Inflammatory macrophage treated with lipopolysaccharide for 4 hours (primary cell): ENCODE results near the gene B3GNT8.
"Not testable (repeated sequence)": the region's sequence is repeated elsewhere in the genome, so short reads cannot be mapped to it uniquely, and the experiment has no call there.

Experiments
- DNase-seq: peaks from one replicate; pipeline ENCODE4 v3.0.0-alpha.2; 2020

B3GNT8 gene

DNA sequence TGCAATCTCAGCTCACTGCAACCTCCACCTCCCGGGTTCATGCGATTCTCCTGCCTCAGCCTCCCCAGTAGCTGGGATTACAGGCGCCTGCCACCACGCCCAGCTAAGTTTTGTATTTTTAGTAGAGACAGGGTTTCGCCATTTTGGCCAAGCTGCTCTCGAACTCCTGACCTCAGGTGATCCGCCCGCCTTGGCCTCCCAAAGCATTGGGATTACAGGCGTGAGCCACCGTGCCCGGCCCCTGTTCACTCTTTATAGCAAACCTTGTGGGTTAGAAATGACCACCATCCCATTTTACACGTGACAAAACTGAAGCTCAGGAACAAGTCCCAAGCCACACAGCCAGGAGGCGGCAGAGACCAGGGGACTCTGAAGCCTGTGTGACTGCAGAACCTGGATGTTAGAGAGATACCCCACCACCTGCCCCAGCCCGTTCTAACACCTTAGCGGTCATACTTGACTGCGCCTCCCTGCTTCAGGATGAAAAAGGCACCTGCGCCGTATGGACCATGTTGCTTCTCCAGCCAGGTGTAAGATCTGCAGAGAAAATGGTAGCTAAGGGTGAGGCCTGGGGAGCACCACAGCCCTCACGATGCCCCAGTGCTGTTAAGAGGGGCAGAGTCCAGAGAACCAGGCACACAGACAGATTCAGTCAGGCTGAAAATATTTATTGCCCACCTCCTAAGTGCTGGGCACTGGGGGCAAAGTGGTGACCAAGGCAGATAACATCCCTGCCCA is 8.9 kb upstream of the B3GNT8 start:
- no peak for DNase-seq

DNA sequence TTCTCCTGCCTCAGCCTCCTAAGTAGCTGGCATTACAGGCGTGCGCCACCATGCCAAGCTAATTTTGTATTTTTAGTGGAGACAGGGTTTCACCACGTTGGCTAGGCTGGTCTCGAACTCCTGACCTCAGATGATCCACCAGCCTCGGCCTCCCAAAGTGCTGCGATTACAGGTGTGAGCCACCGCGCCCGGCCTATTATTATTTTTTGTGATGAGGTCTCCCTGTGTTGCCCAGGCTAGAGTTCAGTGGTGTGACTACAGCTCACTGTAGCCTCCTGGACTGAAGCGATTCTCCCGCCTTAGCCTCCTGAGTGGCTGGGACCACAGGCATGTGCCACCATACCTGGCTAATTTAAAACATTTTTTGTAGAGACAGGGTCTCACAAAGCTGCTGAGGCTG is 8.2 kb upstream of the B3GNT8 start:
- DNase-seq, result not testable (repeated sequence)

DNA sequence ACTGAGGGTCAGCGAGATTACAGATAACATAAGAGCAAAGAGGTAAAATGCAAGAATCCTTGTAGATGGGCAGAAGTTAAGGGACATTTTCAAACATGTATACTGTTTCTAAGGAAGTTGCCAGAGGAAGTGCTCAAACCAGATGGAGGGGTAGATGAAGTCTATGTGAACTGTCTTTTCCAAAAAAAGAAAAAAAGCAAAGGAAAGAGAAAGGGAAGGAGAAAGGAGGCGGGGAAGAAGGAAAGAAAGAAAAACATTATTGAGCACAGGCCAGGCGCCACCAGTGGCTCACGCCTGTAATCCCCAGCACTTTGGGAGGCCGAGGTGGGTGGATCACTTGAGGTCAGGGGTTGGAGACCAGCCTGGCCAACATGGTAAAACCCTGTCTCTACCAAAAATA is 7.3 kb upstream of the B3GNT8 start:
- DNase-seq, result no peak

DNA sequence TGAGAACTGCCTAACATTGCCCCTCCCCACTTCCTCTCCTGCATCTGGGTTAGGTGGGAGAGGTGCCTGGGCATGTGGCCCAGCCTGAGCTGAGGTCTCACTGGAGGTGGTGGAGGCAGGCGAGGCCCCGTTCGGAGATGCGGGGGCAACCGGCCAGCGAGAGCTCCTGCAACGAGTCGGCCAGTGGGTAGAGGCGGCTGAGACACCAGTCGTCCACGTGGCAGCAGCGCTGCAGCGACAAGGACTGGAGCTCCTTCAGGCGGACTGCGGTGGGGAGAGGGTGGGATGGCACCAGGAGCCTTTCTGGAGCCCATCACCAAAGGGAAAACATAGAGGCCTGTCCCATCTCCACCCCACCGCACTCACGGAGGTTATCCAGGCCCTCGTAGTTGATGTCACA is 6.0 kb upstream of the B3GNT8 start:
- DNase-seq, result no peak

DNA sequence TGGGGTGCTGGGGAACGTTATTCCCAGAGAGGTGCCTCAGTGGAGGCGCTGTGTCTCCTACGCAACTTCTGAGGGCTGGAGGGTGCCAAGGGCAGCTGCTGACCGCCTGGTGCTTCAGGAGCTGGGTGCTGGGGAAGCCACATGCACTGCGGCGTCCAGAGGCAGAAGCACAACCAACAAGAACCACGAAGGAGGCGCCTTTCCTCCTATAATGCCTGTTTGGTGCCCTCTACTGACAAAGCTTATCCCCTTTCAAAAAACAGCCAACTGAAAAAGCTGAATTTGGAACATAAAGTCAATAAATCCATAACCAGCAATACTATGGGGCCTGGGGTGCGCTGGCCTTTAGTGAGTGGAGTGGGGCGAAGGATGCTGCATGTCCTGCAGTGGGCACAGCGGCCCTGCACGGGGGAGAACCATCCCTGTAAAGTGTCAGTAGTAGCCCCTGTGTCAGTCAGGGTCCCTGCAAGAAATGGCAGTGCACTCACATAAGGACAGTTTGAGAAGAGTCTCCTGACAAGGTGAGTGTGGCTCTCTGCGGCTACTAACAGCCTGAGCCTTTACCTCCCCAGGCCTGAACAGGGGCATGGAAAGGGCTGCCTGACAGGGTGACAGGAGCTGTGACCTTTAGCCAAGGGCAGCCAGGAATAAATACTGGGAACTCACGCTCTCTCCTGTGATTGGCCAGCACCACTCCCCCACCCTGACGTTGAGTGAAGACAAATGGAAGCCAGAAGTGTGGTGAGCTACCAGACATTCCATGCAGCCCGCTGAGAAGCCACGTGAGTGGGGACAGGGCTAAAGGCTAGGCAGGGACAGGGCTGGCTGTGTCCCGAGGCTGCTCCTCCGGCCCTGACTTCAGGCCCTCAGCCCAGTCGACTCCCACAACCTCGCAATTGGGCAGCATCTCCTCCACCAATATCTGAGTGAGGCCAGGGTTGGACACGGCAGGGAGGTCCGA is 4.5 kb upstream of the B3GNT8 start:
- DNase-seq, result peak; percentile 67

DNA sequence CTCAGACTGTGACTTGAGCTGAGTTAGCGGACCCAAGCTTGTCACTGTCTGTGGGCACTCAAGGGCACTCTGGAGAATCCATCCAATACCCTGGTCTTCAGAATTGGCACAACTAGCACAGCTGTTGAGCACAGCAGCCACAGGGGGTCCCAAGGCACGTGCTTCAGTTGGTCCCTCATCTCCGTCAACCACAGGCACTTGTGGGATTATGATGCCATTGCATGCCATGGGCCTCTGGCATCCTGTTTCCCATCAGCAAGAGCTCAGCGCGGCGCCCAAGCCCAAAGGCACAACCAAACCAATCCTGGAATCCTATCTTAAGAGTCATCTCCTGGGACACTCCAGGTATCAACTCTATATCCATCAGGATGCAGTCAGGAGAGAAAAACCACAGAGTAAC is 3.7 kb upstream of the B3GNT8 start:
- no peak for DNase-seq

DNA sequence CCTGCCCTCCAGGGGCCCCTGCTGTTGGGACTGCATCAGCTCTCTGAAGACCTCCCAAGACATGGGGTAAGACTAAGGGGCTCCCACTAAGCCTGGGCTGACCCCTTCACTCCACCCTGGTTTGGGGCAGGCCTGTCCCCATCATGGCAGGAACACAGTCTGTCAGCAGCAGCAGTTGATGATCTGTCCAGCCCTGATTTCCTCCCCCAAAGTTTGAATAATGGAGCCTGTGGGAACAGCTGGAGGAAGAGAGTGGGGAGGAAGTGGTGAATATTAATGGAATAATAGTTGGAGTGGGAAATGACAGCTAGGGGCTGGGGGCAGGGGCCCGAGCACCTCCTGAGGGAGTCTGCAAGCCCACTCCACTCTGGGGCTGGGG is 1.3 kb upstream of the B3GNT8 start:
- no peak for DNase-seq

DNA sequence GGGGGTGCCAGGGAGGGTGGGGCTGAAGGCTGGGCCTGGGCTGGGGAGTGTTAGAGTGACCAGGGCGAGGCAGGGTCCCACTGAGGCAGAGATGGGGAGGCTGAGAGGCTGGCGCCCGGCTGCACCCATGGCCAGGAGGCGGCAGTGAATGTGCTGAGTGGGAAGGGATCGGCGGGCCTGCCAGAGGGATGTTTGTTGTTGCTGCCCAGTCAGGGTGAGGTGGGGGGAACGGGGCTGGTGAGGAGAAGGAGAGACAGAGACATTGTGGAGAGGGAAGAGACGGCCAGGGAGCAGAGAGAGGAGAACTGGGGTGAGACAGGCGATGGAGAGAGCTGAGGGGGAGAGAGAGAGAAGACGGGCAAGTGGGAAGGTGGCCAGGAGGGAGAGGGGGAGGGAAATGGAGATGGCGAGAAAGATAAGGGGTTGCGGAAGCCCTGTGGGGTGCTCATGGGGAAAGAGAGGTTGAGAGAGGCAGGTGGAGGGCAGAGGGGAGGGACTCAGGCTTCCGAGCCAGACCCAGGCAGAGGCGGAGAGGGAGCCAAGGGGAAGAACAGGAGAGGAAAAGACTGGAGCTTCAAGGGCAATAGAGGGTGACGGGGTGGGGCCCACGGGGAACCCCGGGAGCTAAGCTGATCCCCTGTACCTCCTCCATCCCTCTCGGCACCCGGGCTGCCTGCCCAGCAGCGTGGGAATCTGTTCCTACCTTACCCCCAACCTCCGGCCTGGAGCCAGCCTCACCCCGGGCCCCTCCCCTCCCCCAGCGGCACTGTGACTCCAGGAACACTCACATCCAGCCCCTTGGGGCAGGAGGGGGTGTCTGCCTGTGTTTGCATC is 690 bp upstream of the B3GNT8 start:
- no peak for DNase-seq

DNA sequence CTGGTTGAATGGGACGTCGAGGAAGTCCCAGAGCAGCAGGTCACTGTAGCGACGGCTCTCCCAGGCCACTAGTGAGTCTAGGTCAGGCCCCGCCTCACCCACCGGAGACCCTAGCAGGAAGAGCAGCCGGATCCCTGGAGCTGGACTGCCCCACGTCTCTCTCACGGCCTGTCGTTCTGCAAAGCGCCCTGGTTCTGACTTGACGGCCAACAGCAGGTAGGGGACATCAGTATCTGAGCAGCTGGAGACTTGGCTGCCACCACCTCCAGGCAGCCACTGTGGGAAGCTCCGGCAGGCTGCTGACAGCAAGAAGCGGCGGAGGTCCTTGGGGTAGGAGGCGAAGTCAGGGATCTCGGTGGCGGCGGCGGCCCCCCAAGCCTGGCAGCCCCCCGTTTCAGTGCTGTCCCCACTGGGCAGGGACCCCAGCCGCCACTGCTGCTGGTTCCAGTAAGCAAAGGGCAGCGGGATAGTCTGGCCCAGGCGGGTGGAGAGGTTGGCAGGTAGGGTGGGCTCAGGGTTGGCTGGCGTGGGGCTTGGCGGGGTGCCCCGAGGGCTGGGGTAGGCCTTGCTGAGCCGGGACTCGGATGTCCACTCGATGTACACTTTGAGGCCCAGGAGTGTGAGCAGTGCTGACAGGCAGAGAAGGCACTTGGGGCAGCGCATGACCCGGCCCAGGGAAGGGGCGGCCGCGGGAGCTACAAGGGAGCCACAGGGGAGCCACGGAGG is 895 bp downstream of the B3GNT8 start:
- DNase-seq, result no peak

DNA sequence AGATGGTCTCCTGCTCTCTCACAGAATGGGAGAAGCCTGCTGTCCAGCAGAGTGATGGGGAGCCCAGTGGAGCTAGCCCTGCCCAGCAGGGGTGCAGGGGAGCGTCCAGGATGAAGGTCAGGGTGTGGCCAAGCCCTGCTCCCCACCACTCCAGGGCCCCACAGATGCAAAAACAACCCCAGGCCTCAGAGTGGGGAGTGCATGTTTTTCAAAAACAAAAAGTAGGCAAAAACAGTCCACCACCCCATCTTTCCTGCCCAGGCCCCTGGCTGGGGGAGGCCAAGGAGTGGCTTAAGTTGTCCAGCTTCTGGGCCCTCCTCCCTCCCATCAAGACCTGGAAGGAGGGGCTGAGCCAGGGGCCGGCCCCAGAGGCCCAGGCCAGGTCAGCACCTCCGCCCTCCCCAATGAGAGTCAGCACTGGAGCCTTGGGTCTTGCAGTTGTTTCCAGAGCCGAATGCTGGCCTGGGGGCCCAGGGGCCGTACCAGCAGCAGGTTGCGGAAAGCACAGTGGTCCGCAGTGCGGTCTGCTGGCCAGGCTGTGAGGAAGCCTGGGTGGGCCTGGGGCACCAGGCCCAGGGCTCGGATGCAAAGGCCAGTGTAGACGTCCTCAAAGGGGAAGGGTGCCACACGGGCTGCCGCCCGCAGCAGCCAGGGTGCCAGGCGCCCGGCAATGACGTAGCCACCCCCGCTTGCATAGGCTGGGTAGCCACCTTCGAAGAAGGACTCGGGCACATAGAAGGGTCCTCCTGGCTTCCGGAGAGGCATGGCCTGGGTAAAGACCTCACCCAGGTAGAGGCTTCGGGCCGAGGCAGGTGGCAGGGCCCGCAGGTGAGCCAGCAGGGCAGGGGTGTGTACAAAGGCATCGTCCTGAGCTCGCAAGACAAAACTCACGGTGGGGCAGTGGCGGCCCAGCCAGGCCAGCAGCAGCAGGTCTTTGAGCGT is 1.7 kb downstream of the B3GNT8 start:
- DNase-seq, result no peak

DNA sequence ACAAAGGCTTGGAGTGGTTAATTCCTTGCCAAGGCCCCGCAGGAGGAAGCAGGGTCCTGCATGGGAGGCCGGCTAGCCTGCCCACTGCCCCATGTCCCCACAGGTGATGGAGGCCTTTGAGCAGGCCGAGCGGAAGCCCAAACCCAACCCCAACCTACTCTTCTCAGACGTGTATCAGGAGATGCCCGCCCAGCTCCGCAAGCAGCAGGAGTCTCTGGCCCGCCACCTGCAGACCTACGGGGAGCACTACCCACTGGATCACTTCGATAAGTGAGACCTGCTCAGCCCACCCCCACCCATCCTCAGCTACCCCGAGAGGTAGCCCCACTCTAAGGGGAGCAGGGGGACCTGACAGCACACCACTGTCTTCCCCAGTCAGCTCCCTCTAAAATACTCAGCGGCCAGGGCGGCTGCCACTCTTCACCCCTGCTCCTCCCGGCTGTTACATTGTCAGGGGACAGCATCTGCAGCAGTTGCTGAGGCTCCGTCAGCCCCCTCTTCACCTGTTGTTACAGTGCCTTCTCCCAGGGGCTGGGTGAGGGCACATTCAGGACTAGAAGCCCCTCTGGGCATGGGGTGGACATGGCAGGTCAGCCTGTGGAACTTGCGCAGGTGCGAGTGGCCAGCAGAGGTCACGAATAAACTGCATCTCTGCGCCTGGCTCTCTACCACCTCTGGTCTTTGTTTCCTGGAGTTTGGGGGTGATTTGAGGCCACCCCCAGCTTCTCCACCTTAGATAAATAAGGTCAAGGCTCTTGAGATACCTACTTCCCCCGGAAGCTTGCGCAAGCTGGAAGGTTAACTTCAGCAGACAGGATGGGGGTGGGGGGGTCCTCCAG is 2.6 kb downstream of the B3GNT8 start:
- DNase-seq, result no peak

DNA sequence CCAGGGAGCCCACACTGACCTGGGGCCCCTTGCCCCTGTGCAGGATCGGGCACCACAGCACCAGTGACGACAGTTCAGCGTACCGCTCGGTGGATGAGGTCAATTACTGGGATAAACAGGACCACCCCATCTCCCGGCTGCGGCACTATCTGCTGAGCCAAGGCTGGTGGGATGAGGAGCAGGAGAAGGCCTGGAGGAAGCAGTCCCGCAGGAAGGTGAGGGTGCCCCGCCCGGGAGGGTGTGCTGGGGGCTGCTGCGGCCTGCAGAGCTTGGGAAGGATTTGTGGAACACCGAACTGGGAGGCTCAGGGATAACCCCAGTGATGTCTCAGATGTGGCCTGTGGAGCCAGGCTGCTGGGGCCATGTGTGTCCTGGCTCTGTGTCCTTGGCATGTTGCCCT is 4.2 kb downstream of the B3GNT8 start:
- DNase-seq, result no peak

DNA sequence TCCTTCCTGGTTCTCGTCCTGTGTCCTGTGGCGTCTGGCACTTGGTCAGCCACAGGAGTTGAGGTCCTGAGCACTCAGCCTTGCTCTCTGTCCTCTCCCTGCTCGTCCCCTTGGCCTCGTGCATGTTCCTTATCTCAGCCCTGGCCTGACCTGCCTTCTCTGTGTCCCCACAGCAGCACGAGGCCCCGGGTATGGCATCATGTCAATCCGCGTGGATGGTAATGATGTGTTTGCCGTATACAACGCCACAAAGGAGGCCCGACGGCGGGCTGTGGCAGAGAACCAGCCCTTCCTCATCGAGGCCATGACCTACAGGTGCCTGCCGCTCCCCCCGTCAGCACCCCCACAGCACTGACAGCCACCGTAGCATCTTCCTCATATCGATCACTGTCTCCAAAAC is 4.7 kb downstream of the B3GNT8 start:
- no peak for DNase-seq

DNA sequence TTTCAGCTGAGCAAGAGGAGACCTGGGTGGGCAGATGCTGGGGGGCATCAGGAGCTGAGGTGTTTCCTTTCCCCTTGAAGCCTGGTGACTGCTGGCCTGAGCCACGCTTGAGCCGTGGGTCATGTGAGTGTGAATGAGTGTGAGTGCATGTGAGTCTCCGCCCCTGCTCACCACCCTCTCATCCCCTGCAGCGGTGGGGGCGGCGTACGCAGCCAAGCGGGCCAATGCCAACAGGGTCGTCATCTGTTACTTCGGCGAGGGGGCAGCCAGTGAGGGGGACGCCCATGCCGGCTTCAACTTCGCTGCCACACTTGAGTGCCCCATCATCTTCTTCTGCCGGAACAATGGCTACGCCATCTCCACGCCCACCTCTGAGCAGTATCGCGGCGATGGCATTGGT is 5.2 kb downstream of the B3GNT8 start:
- no peak for DNase-seq

DNA sequence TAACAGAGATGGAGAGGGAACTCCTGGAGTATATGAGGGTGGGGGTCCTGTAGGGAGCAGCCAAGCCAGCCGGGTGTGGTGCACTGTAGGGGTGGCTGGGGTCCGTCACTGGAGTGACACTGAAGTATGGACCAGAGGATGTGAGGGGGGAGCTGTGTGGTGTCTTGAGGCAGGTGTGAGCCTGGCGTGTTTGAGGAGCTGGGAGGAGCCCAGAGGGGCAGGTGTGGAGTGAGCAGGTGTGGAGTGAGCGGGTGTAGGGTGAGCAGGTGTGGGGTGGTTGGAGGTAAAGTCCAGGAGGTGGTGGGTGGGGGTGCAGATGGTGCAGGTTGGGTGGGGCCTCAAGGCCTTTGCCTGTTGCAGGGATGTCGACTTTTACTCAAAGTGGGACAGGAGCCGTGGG is 5.9 kb downstream of the B3GNT8 start:
- no peak for DNase-seq

DNA sequence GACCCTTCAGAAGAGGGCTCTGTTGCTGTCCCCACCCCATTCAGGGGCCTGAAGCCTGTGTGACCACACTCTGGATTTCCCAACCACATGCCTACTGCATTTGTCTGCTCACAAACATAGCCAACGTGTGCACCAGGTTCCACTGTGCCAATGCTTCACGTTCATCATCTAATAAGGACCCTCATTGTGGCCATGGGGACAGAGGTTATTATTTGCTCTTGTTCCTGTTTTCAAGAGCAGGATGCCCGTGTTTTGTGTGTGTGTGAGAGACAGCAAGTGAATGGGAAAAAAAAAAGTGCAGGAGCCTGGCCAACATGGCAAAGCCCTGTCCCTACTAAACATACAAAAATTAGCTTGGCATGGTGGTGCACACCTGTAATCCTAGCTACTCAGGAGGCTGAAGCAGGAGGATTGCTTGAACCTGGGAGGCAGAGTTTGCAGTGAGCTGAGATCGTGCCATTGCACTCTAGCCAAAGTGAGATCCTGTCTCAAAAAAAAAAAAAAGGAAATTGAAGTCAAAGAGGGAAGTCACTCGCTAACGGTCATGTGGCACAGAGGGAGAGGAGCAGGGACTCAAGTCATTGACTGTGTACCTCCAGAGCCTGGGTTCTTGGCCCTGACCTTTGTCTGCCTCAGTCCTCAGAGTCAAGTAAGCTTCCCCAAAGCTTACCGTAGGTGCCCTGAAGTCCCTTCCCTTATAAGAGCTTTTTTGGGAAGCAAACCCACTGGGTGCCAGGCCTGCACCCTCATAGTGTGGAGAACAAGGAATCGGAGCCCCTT is 6.9 kb downstream of the B3GNT8 start:
- peak; percentile 78 for DNase-seq

DNA sequence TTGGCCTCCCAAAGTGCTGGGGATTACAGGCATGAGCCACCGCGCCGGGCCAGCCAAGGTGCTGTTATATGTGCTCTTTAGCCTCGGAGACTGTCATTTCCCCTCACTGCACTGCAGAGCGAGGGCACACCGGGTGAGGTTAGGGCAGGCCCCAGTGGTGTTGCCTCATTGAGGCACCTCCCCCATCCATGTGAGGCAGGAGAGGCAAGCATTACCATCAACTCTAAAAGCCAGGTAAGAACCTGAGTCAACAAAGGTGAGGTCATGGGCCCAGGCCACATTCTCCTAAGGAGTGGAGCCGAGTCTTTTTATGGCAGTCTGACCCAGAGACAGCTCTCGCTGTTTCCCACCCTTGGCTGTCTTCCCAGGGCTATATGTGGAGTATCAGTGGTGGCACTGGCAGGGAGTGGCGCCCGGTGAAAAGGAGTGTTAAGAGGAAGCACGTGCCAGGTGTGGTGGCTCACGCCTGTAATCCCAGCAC is 10.9 kb downstream of the B3GNT8 start:
- DNase-seq, result no peak

DNA sequence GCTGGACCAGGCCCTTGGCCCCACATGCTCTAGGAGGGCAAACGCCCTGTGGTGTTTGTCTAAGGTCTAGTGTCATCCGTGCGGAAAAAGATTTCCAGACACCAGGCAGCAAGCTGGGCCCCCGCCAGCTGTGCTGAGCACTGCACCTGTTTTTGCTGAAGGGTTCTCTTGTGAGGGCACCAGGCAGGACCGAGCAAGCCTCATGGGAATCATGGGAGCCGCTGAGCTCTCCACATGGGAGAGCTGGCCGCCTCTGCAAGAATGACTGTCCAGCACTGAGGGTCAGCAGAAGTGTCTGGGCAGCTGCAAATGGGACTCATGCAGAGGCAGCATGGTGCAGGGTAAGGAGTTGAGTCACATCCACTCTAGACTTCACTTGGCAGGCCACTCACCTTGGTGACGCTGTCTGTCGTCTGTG is 12.0 kb downstream of the B3GNT8 start:
- DNase-seq, result no peak

DNA sequence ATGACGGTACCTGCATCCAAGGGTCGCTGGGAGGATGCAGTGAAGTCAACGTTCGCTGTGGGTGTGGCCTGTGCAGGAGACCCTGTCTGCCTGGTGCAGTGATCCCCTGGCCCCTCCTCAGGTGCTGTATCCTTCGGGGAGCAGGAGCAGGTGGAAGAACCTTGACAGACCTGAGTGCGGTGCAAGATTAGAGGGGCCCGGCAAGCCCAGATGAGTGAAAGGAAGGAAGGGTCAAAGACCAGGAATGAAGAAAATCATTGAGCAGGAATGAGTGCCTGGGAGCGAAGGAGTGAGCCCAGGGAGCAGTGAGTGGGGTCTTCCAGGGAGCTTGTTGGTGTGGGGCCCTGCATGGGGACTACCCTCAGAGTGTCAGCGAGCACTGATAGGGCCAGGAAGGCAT is 12.7 kb downstream of the B3GNT8 start:
- no peak for DNase-seq

DNA sequence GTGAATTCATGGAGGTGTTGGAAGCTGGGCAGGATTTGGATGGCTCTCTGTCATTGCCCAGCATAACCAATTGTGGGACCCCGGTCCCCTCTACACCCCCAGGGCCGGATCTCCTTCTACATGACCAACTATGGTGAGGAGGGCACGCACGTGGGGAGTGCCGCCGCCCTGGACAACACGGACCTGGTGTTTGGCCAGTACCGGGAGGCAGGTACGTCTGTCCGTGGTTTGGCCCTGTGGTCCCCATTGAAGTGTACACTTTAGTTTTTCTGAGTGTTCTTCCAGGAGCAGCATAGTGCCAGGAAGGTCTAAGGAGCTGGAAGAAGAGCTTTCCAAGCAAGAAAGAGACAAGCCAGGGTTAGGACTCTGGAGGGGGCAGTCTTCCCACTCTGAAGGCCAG is 13.2 kb downstream of the B3GNT8 start:
- no peak for DNase-seq
